ENCODE measurements around the gene CC2D2B. TPM values are rescaled to one million over a fixed set of nuclear protein-coding genes. Genes with fewer than 3 reads are reported as not detected.
"Not testable (repeated sequence)": the region's sequence is repeated elsewhere in the genome, so short reads cannot be mapped to it uniquely, and the experiment has no call there.

The CC2D2B gene
- total and polyA plus RNA-seq, 5 experiments from 2014 or later = 0.36 TPM; not detected in 4

DNA sequence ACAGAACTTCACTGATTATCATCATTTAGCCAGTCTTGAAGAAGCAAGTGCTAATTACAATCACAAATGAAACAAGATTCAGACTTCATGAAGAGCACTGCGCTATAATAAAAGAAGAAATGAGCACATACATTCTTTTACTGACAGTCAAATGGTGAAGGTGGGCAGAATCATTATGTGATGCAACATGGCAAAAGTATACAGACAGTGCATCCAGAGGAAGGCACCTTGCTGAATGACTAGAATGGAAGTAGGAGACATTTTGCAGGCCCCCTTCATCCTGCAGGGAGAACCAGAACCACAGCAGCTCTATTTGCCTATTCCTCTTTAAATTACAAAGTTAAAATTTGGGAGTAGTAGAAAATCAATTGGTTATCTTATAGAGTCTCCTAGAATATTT lies 31.0 kb upstream of the CC2D2B start:
- POLR2A ChIA-PET = no interaction called here
- peaks cover 36 to 54% (median 45%) of the 10 kb centered on the region in 3 donors for H3K36me3 Mint-ChIP-seq
- H3K4me3 Mint-ChIP-seq = no peak overlapping the region

DNA sequence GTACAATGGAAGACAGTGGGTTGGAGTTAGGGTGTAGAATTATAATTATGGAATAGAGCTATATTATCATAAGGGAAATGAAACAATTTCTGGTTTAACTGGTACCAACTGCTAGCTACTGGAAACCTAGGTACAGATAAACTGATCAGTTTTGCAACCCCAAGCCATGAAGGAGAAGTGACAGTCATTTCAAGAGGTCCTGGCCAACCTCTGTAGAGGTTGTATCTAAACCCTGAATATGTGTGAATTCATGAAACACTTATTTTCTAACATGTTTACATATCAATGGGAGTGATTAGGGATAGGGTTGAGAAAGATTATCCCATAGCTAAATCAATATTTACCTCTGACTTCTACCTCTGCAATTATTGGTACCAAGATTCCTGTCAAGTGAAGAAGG lies 29.9 kb upstream of the CC2D2B start:
- Mint-ChIP-seq H3K27me3 (no peaks in the 10 kb centered on the region), H3K27ac (no peak overlapping the region), H3K4me3 (no peak overlapping the region), H3K4me1 (peaks cover 0 to 7% (median 0%) of the 10 kb centered on the region in 4 donors), H3K36me3 (peaks cover 26 to 48% (median 36%) of the 10 kb centered on the region in 3 donors), H3K9me3 (peaks cover 0 to 6% (median 0%) of the 10 kb centered on the region in 9 donors)
- ATAC-seq = no peak
- POLR2A ChIA-PET = no interaction called here
- DNase-seq = no peak

More for the DNA sequence above, 31.0 kb upstream of the CC2D2B start:
- no peak for DNase-seq
- ATAC-seq = no peak
- Mint-ChIP-seq H3K27me3 (no peaks in the 10 kb centered on the region), H3K27ac (no peak overlapping the region), H3K9me3 (peaks cover 0 to 6% (median 0%) of the 10 kb centered on the region in 9 donors), H3K4me1 (peaks cover 0 to 7% (median 0%) of the 10 kb centered on the region in 4 donors)

DNA sequence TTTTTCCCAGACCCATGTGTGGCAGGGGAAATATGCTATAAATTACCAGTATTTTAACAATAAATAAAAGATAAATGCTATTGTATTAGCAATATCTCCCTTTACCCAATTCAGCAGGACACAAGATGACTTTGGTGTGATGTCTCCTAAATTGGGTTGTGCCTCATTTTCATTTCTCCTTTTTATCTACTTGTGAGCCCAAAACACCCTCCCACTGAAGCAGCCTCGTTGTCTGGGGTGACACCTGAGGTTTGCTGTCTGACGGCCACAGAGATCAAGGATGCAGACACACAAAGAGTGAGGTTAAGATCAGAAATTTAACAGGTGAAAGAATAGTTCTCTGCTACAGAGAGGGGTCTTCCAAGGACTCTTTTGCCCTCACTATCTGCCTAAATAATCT lies 27.1 kb upstream of the CC2D2B start:
- Mint-ChIP-seq H3K27me3 (no peaks in the 10 kb centered on the region), H3K36me3 (peaks cover 11 to 34% (median 12%) of the 10 kb centered on the region in 3 donors), H3K27ac (no peak overlapping the region), H3K4me3 (no peak overlapping the region), H3K4me1 (peaks cover 0 to 2% (median 0%) of the 10 kb centered on the region in 4 donors), H3K9me3 (peaks cover 0 to 2% (median 0%) of the 10 kb centered on the region in 9 donors)
- POLR2A ChIA-PET = no interaction called here
- DNase-seq (no peak), ATAC-seq (no peak)

DNA sequence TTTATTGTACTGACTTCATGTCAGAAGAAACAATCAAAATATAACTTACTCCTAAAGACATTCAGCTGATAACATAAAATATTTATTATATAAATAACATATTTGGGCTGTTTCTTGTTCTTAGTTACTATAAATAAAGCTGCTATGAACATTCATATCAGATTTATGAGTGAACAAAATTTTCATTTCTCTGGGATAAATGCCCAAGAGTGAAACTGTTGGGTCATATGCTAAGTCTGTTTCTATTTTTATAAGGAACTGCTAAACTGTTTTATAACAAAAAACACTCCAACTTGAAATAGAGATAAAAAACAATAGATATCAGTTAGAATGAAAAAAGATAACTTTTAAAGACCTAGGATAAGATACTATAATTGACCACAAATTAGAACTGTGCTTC lies 26.5 kb upstream of the CC2D2B start:
- peaks cover 0 to 2% (median 0%) of the 10 kb centered on the region in 4 donors for H3K4me1 Mint-ChIP-seq
- no peak overlapping the region for H3K4me3 Mint-ChIP-seq
- POLR2A ChIA-PET = no interaction called here

DNA sequence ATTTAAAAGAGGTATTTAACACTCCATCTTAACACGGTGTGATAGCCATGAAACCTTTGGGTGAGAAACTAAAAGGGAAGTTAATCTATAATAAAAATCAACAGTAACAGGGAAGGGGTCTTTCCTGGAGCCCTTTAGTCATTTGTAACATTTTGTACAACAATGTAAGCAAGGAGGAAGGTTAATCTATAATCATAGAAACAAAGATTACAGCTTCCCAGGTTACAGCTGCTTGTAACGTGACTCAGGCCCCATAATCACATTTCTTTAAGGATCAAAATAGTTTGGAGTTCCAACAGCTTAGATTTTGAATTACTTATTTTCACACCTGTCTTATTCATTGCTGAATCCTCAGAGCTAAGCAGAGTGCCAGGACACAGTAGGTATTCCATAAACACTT lies 17.9 kb upstream of the CC2D2B start:
- Mint-ChIP-seq H3K27ac (no peak overlapping the region), H3K9me3 (no peaks in the 10 kb centered on the region), H3K27me3 (no peaks in the 10 kb centered on the region), H3K4me3 (no peak overlapping the region), H3K4me1 (peaks cover 0 to 2% (median 0%) of the 10 kb centered on the region in 4 donors), H3K36me3 (peaks cover 24 to 61% (median 46%) of the 10 kb centered on the region in 3 donors)
- no peak for ATAC-seq
- no peak for DNase-seq
- POLR2A ChIA-PET = no interaction called here

More for the DNA sequence above, 26.5 kb upstream of the CC2D2B start:
- Mint-ChIP-seq H3K27ac (no peak overlapping the region), H3K9me3 (peaks cover 0 to 2% (median 0%) of the 10 kb centered on the region in 9 donors), H3K36me3 (peaks cover 8 to 30% (median 10%) of the 10 kb centered on the region in 3 donors), H3K27me3 (no peaks in the 10 kb centered on the region)
- ATAC-seq (no peak), DNase-seq (no peak)

DNA sequence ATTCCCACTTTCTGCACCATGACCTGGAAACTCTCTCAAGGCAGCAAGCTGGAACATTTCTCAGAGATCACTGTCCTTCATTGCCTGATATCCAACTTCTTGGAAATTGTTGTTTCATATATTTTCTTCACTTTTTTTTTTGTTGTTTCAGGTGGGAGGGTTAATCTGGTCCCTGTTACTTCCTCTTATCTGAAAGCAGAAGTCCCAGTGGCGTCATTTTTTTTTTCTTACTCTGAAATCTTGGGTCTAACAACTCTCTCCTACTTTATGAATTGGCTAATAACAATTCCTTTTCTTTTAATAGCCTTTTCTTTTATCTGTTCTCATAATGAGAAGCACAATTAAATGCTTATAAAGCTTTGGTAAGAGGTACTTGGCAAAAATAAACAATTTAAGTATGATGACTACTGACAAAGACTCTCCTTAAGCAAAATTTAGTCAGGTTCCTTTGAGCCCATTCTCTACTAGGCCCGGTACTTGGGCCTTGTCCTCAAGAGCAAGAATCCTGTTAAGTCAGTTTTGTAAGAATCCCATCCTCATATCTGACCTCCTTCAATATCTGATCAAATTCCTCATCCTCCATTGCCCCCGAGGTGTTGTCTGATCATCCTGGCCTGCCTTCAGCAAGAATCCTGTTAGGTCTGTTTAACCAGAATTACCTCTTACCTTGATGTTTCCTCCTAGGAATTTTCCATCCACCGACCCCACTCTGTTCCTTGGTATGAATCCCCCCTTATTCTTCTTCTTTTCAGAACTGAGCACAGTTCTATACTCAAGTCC lies 11.5 kb upstream of the CC2D2B start:
- H3K27me3 Mint-ChIP-seq = no peaks in the 10 kb centered on the region
- H3K4me3 Mint-ChIP-seq = no peak overlapping the region
- H3K36me3 Mint-ChIP-seq = peaks cover 31 to 80% (median 64%) of the 10 kb centered on the region in 3 donors
- no peaks in the 10 kb centered on the region for H3K9me3 Mint-ChIP-seq
- DNase-seq (no peak), ATAC-seq (no peak)
- POLR2A ChIA-PET = no interaction called here
- peak overlapping the region in 2 of 10 donors; percentile 6 to 74 for H3K27ac Mint-ChIP-seq
- peaks cover 0 to 10% (median 0%) of the 10 kb centered on the region in 4 donors for H3K4me1 Mint-ChIP-seq

DNA sequence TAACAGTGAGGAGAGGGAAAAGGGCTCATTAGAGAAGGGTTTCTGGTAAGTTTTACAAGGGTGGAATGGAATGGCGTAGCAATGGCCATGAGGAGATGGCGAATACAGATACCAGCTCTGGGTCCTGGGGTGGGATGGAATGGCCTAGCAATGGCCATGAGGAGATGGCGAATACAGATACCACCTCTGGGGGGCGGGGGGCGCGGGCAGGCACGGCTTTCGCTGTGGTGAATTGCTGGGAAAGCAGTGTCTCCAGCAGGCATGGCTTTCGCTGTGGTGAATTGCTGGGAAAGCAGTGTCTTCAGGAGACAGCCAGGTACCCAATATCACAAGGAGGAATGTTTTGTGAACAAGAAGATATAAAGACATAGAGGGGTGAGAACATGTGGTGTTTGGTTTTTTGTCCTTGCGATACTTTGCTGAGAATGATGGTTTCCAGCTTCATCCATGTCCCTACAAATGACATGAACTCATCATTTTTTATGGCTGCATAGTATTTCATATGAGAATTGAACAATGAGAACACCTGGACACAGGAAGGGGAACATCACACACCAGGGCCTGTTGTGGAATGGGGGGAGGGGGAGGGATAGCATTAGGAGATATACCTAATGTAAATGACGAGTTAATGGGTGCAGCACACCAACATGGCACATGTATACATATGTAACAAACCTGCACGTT lies 1.7 kb upstream of the CC2D2B start:
- H3K4me1 Mint-ChIP-seq = peaks cover 0 to 24% (median 17%) of the 10 kb centered on the region in 4 donors
- H3K27me3 Mint-ChIP-seq, DNase-seq, H3K9me3 Mint-ChIP-seq, H3K36me3 Mint-ChIP-seq, ATAC-seq: not testable (repeated sequence)
- peak overlapping the region in 3 of 10 donors; percentile 45 to 74 (median 56) for H3K27ac Mint-ChIP-seq
- peak overlapping the region in 8 of 10 donors; percentile 31 to 90 (median 54) for H3K4me3 Mint-ChIP-seq
- POLR2A ChIA-PET = interaction anchor here (0.6 to 2.4 kb wide), 2 partner anchors 183 to 607 kb away, joined by 6 to 7 read pairs; partner anchors contain the start of gene TLL2

DNA sequence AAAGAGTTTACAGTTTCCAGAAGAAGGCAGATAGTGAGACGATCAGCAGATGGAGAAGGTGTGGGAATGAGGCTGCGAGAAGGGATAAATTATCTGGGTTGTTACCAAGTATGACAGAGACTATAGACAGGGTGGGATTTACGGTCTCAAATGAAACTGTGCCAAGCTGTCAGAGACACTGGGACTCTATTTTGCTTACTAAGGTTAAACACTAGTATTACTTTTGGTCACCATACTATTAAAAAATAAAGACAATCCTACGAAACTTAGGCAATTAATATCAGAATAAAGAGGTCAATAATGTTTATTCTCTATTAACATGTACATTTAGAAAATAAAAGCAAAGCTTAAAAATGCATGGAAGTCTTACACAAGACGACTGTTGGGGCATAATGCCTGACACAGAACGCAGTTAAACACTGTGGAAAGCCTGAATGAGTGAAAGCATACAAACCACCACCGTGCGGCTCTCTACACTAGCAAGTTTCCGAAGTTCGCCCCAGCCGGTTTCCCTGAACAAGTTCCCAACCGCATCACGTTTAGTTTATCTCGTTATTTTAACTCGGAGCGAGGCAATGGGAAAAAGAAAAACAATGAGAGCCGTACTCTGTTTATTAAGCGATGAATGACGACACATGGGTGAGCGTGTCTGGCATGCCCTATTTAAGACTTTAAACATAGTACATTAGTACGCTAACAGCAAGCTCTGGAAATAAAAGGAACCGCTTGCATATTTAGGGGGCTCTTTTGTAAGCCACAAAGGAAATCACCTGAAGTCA lies 909 bp upstream of the CC2D2B start:
- DNase-seq (peak in 8 of 10 donors; percentile 11 to 44 (median 17)), ATAC-seq (peak; percentile 55 to 62)
- Mint-ChIP-seq H3K27ac (peak overlapping the region; percentile 50 to 92 (median 88)), H3K4me3 (peak overlapping the region; percentile 90 to 96 (median 94)), H3K4me1 (peaks cover 0 to 24% (median 17%) of the 10 kb centered on the region in 4 donors), H3K9me3 (no peaks in the 10 kb centered on the region), H3K36me3 (no peaks in the 10 kb centered on the region), H3K27me3 (no peaks in the 10 kb centered on the region)
- POLR2A ChIA-PET = interaction anchor here (0.5 to 2.4 kb wide), 5 partner anchors 12 to 223 kb away, joined by 3 to 7 read pairs (median 7); partner anchors contain the start of genes TCTN3 and ZNF518A

DNA sequence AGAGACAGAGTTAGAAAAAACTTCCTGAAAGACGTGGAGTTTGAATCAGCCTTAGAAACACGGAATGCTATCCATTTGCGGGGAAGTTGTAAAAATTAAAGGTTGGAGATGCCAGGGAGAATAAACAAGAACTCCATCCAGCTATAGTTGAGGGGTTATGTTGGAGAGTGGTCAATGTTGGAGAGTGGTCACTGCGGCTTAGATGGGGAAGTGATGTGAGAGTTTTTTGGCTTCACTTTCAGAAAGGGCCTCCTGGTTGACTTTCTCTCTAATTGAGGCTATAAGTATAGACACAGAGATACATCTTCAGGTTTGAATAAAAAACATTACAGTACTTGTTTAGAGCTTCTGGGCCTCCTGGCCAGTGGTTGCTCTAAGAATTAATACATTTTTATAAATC lies 675 bp downstream of the CC2D2B start:
- Mint-ChIP-seq H3K4me3 (peak overlapping the region; percentile 69 to 96 (median 93)), H3K27ac (peak overlapping the region in 4 of 10 donors; percentile 53 to 74 (median 70)), H3K4me1 (peaks cover 0 to 18% (median 14%) of the 10 kb centered on the region in 4 donors), H3K9me3 (no peaks in the 10 kb centered on the region), H3K36me3 (no peaks in the 10 kb centered on the region), H3K27me3 (peaks cover 0 to 4% (median 0%) of the 10 kb centered on the region in 5 donors)
- POLR2A ChIA-PET = interaction anchor here (1.6 to 2.4 kb wide), 3 partner anchors 181 to 221 kb away, joined by 7 read pairs; partner anchors contain the start of genes TCTN3 and ZNF518A
- ATAC-seq = no peak
- no peak for DNase-seq

DNA sequence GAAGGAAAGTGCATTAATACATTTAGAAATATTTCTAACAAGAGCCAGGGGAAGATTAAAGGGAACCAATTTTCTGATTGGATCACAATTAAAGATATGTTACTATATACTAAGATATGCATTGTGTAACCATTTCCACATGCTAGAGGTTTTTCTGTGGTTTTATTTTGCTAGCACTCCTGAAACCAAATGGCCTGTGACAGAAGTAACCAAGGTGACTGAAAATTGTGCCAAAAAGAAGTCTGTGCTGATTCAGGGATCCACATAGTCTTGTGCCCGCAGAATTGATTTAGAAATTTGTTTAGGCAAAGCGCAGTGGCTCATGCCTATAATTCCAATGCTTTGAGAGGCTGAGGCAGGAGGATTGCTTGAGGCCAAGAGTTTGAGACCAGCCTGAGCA lies 1.8 kb downstream of the CC2D2B start:
- no peak for DNase-seq

DNA sequence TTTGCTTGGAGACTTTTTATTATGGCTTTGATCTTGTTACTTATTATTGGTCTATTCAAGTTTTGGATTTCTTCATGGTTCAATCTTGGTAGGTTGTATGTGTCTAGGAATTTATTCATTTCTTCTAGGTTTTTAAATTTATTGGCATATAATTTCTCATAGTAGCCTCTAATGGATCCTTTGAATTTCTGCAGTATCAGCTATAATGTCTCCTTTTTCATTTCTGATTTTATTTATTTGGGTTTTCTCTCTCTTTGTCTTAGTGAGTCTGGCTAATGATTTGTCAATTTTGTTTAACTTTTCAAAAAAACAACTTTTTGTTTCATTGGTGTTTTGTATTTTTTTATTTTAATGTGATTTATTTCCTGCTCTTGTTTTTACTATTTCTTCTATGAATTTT lies 8.3 kb downstream of the CC2D2B start:
- peaks cover 0 to 15% (median 10%) of the 10 kb centered on the region in 5 donors for H3K27me3 Mint-ChIP-seq
- H3K4me3 Mint-ChIP-seq, ATAC-seq, H3K36me3 Mint-ChIP-seq, H3K27ac Mint-ChIP-seq, H3K9me3 Mint-ChIP-seq, H3K4me1 Mint-ChIP-seq, DNase-seq, POLR2A ChIA-PET: not testable (repeated sequence)

More for the DNA sequence above, 1.8 kb downstream of the CC2D2B start:
- POLR2A ChIA-PET = no interaction called here
- Mint-ChIP-seq H3K4me3 (no peak overlapping the region), H3K9me3 (no peaks in the 10 kb centered on the region), H3K4me1 (peaks cover 0 to 18% (median 14%) of the 10 kb centered on the region in 4 donors), H3K27me3 (peaks cover 0 to 5% (median 0%) of the 10 kb centered on the region in 5 donors), H3K36me3 (no peaks in the 10 kb centered on the region), H3K27ac (no peak overlapping the region)
- no peak for ATAC-seq

DNA sequence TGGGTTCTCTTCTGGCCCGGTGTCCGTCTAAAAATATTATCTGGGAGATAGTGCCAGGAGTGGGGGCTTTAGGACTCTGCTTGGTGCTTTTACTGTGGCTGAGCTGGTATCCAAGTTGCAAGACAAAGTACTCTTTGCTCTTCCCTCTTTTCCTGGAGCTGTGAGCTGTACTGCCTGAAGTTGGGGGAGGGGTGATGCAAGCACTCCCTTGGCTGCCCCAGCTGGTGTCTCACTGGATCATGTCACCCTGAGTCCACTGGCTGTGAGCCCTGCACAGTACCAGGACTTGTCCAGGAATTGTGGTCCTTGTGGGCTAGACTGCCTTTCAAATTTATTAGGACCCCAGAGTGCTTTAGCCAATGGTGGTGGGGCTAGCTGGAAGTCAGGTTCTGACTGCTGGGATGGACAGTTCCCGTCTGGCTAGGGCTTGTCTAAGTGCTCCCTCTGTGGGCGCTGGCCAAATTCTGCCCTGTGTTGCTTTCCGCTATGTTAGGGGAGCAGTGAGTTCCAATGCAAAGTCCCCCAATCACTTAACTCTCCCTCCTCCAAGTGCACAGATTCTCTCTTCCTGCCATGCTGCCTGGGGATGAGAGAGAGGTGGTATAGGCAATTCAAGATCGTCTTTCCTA lies 13.1 kb downstream of the CC2D2B start:
- H3K27ac Mint-ChIP-seq = no peak overlapping the region

More for the DNA sequence above, 13.1 kb downstream of the CC2D2B start:
- no peak for ATAC-seq
- Mint-ChIP-seq H3K36me3 (peaks cover 0 to 7% (median 2%) of the 10 kb centered on the region in 3 donors), H3K4me1 (no peaks in the 10 kb centered on the region), H3K9me3 (no peaks in the 10 kb centered on the region), H3K27me3 (peaks cover 0 to 19% (median 8%) of the 10 kb centered on the region in 5 donors), H3K4me3 (no peak overlapping the region)
- DNase-seq = no peak
- POLR2A ChIA-PET = no interaction called here
